Measurements from ENCODE around the gene SCGN.

Gene SCGN

GRCh38 chr6:25640446-25640845 lies 11.6 kb upstream of the SCGN start:
- no peaks in the 10 kb centered on the region for H3K9me3 ChIP-seq (ENCODE audit: insufficient read depth, low read depth, low read length)
- H3K4me1 ChIP-seq (ENCODE audit: insufficient read depth, low read length) = no peaks in the 10 kb centered on the region; the same call in 1 of the 2 replicates
- H3K27me3 ChIP-seq (ENCODE audit: insufficient read depth, low read length) = peaks cover 20% of the 10 kb centered on the region
- 87% methylated on average over 5 of the region's 5 CpGs for WGBS
- no peak overlapping the region for H3K9ac ChIP-seq (ENCODE audit: low read depth, low read length)
- H3K4me3 ChIP-seq (ENCODE audit: low read length) = no peak overlapping the region
- H3K36me3 ChIP-seq (ENCODE audit: insufficient read depth, low read length) = no peaks in the 10 kb centered on the region
- H3K27ac ChIP-seq (ENCODE audit: low read depth, low read length) = no peak overlapping the region

DNA sequence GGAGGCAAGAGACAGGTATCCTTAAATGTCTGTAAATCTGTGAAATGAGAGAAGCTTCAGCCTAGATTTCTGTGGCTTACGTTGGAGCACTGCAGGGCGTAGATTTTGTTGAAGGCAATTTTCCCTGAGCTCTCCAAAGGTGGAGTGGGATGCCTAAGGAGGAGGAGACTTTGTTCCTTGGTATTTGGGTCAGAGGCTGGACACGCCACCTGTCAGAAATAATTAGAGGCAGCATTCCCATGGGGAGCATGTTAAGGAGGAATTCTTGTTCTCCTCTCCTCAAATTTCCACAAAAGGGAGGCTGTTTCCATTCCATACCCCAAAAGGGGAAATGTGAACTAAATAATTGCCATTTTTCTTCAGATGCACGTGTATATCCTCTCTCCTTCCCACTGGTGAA lies 11.1 kb upstream of the SCGN start:
- WGBS = 89% methylated on average over 3 of the region's 4 CpGs
- no peak overlapping the region for H3K9ac ChIP-seq (ENCODE audit: low read depth, low read length)
- peaks cover 20% of the 10 kb centered on the region for H3K27me3 ChIP-seq (ENCODE audit: insufficient read depth, low read length)
- no peaks in the 10 kb centered on the region for H3K36me3 ChIP-seq (ENCODE audit: insufficient read depth, low read length)
- no peaks in the 10 kb centered on the region for H3K9me3 ChIP-seq (ENCODE audit: insufficient read depth, low read depth, low read length)
- no peak overlapping the region for H3K27ac ChIP-seq (ENCODE audit: low read depth, low read length)
- H3K4me3 ChIP-seq (ENCODE audit: low read length) = no peak overlapping the region
- H3K4me1 ChIP-seq (ENCODE audit: insufficient read depth, low read length) = no peaks in the 10 kb centered on the region; the same call in 1 of the 2 replicates

DNA sequence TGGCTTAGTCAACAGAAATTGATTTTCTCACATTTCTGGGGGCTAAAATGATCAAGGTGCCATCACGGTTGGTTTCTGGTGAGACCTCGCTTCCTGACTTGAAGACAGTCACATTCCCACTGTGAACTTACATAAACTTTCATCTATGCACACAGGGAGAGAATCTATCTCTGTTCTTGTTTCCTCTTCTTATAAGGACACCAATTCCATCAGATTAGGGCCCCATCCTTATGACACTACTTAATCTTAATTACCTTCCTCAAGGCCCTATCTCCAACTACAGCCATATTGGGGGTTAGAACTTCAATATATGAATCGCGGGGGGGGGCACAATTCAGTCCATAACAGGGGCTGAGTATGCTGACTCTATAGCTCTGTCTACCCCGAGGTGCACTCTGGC lies 10.6 kb upstream of the SCGN start:
- Histone ChIP-seq H3K9me3 (ENCODE audit: insufficient read depth, low read depth, low read length) (no peaks in the 10 kb centered on the region), H3K4me1 (ENCODE audit: insufficient read depth, low read length) (no peaks in the 10 kb centered on the region; the same call in 1 of the 2 replicates), H3K27me3 (ENCODE audit: insufficient read depth, low read length) (peaks cover 20% of the 10 kb centered on the region), H3K36me3 (ENCODE audit: insufficient read depth, low read length) (no peaks in the 10 kb centered on the region), H3K4me3 (ENCODE audit: low read length) (no peak overlapping the region), H3K9ac (ENCODE audit: low read depth, low read length) (no peak overlapping the region), H3K27ac (ENCODE audit: low read depth, low read length) (no peak overlapping the region)
- WGBS = 74% methylated on average over 5 of the region's 5 CpGs

DNA sequence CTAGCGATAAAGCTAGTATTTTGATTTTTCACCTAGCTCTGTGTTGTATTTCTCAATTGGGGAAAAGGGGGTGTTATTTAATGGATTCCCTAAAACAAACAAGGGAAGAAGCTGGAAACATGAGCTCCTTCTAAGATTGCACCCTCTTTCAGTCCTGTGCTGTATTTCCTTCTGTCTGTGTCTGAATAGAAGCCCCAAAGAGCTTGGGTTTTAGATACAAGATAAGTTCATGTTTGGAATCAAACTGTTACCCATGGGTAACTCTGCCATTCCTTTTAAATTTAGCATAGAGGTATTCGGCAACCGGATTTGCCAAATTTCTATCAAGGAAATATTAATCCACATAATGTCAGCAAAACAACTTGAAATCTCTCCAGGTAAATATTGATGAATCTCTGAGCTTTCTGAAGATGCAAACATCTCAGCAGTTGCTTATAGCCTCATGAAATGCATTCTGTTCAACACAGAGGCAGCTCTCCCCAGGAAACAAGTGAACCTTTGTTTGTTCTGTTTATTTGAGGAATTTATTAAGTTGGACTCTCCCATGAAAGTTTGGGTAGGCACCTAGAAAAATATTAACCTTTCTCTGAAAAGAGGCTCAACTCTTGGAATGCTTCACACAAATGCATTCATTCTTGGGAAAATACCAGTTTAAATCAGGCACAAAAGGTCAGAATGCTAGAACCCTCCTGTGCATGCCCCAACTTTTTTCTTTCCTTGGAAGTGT lies 9.9 kb upstream of the SCGN start:
- no peaks in the 10 kb centered on the region for H3K4me1 ChIP-seq (ENCODE audit: insufficient read depth, low read length)
- 100% methylated on average over 3 of the region's 3 CpGs for WGBS

GRCh38 chr6:25642667-25643328 lies 9.2 kb upstream of the SCGN start:
- Histone ChIP-seq H3K27ac (ENCODE audit: low read depth, low read length) (no peak overlapping the region), H3K9me3 (ENCODE audit: insufficient read depth, low read depth, low read length) (no peaks in the 10 kb centered on the region), H3K4me3 (ENCODE audit: low read length) (no peak overlapping the region), H3K9ac (ENCODE audit: low read depth, low read length) (no peak overlapping the region), H3K36me3 (ENCODE audit: insufficient read depth, low read length) (no peaks in the 10 kb centered on the region), H3K4me1 (ENCODE audit: insufficient read depth, low read length) (no peaks in the 10 kb centered on the region), H3K27me3 (ENCODE audit: insufficient read depth, low read length) (peaks cover 20% of the 10 kb centered on the region)
- 89% methylated on average over 3 of the region's 3 CpGs for WGBS

More for the DNA sequence above, 9.9 kb upstream of the SCGN start:
- no peaks in the 10 kb centered on the region for H3K36me3 ChIP-seq (ENCODE audit: insufficient read depth, low read length)
- peaks cover 20% of the 10 kb centered on the region for H3K27me3 ChIP-seq (ENCODE audit: insufficient read depth, low read length)
- no peak overlapping the region for H3K4me3 ChIP-seq (ENCODE audit: low read length)
- H3K9me3 ChIP-seq (ENCODE audit: insufficient read depth, low read depth, low read length) = no peaks in the 10 kb centered on the region
- no peak overlapping the region for H3K27ac ChIP-seq (ENCODE audit: low read depth, low read length)
- no peak overlapping the region for H3K9ac ChIP-seq (ENCODE audit: low read depth, low read length)

- Histone ChIP-seq H3K9ac (ENCODE audit: low read depth, low read length) (no peak overlapping the region), H3K9me3 (ENCODE audit: insufficient read depth, low read depth, low read length) (no peaks in the 10 kb centered on the region), H3K4me3 (ENCODE audit: low read length) (no peak overlapping the region), H3K27me3 (ENCODE audit: insufficient read depth, low read length) (peaks cover 36% of the 10 kb centered on the region), H3K36me3 (ENCODE audit: insufficient read depth, low read length) (no peaks in the 10 kb centered on the region), H3K27ac (ENCODE audit: low read depth, low read length) (no peak overlapping the region), H3K4me1 (ENCODE audit: insufficient read depth, low read length) (no peaks in the 10 kb centered on the region)
- WGBS = 70% methylated on average over 4 of the region's 4 CpGs
Observed at GRCh38 chr6:25645916-25646315, 6.1 kb upstream of the SCGN start.

DNA sequence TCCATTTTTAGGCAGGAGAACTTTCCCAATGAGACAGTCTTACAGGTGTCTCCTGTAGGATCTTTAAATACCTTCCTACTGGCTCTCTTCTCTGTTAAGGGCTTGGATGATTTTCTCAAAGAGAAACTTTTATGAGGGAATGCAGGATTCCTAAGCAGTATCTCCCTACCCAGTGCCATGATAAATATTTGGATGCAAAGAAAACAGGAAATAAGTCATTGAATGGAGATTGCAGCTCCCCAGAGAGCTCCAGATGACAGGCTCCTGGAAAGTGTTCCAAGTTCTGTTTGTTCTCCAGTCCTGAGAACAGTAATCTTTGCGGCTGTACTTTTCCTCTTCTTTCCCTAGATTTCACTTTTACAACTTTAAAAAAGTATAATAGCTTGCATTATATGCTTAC lies 2.4 kb upstream of the SCGN start:
- no peaks in the 10 kb centered on the region for H3K36me3 ChIP-seq (ENCODE audit: insufficient read depth, low read length)
- no peak overlapping the region for H3K9ac ChIP-seq (ENCODE audit: low read depth, low read length)
- 80% methylated on average over 1 of the region's 1 CpG for WGBS
- H3K9me3 ChIP-seq (ENCODE audit: insufficient read depth, low read depth, low read length) = no peaks in the 10 kb centered on the region
- H3K4me1 ChIP-seq (ENCODE audit: insufficient read depth, low read length) = no peaks in the 10 kb centered on the region
- no peak overlapping the region for H3K27ac ChIP-seq (ENCODE audit: low read depth, low read length)
- peaks cover 54% of the 10 kb centered on the region for H3K27me3 ChIP-seq (ENCODE audit: insufficient read depth, low read length)
- H3K4me3 ChIP-seq (ENCODE audit: low read length) = no peak overlapping the region

DNA sequence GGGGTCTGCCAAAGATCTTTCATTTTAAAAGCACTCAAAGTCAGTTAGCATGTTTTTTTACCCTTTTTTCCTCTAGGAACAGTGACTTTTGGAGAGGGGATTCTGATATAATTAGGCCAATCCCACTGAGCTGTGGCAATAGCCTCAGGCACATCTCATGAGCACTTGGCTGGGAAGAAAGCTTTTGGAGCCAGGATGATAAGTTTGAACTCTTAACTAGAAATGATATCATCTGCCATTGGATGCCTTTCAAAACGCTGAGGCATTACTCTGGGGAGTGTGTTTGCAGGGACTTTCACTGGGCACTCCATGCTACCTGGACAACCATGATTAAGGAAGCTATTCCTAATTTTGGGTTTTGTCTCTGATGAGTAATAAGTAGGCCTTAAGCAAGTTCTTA lies 3.7 kb downstream of the SCGN start:
- Histone ChIP-seq H3K27ac (ENCODE audit: low read depth, low read length) (no peak overlapping the region), H3K4me1 (ENCODE audit: insufficient read depth, low read length) (no peaks in the 10 kb centered on the region), H3K36me3 (ENCODE audit: insufficient read depth, low read length) (no peaks in the 10 kb centered on the region), H3K27me3 (ENCODE audit: insufficient read depth, low read length) (peaks cover 44% of the 10 kb centered on the region), H3K9ac (ENCODE audit: low read depth, low read length) (no peak overlapping the region), H3K4me3 (ENCODE audit: low read length) (no peak overlapping the region), H3K9me3 (ENCODE audit: insufficient read depth, low read depth, low read length) (no peaks in the 10 kb centered on the region)
- WGBS = 65% methylated on average over 1 of the region's 1 CpG

GRCh38 chr6:25659633-25660368 lies 7.8 kb downstream of the SCGN start:
- Histone ChIP-seq H3K4me3 (ENCODE audit: low read length) (no peak overlapping the region), H3K36me3 (ENCODE audit: insufficient read depth, low read length) (no peaks in the 10 kb centered on the region), H3K27me3 (ENCODE audit: insufficient read depth, low read length) (peaks cover 7% of the 10 kb centered on the region), H3K9me3 (ENCODE audit: insufficient read depth, low read depth, low read length) (no peaks in the 10 kb centered on the region), H3K9ac (ENCODE audit: low read depth, low read length) (no peak overlapping the region), H3K27ac (ENCODE audit: low read depth, low read length) (no peak overlapping the region), H3K4me1 (ENCODE audit: insufficient read depth, low read length) (no peaks in the 10 kb centered on the region)
- WGBS = 81% methylated on average over 2 of the region's 4 CpGs

DNA sequence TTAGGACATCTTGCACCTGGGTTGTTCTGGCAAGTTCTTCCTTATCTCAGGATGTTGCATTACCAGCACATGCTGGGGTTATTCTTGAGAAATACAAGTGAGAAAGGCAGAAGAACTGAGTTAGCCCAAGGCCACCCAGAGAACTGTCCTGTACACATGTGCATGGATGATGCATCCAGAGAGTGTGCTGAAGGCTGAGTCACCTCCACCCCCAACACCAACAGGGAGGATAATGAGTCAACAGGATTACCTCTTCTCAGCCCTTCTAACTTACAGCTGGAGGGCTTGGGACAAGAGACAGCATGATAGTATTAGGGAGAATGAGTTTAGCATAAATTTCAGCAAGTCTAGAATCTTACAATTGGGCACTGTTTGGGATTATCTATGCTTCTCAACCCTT lies 8.5 kb downstream of the SCGN start:
- no peaks in the 10 kb centered on the region for H3K9me3 ChIP-seq (ENCODE audit: insufficient read depth, low read depth, low read length)
- 0 out of 2 replicates have a peak, but pooled peaks cover under 1% of the 10 kb centered on the region for H3K27me3 ChIP-seq (ENCODE audit: insufficient read depth, low read length)

DNA sequence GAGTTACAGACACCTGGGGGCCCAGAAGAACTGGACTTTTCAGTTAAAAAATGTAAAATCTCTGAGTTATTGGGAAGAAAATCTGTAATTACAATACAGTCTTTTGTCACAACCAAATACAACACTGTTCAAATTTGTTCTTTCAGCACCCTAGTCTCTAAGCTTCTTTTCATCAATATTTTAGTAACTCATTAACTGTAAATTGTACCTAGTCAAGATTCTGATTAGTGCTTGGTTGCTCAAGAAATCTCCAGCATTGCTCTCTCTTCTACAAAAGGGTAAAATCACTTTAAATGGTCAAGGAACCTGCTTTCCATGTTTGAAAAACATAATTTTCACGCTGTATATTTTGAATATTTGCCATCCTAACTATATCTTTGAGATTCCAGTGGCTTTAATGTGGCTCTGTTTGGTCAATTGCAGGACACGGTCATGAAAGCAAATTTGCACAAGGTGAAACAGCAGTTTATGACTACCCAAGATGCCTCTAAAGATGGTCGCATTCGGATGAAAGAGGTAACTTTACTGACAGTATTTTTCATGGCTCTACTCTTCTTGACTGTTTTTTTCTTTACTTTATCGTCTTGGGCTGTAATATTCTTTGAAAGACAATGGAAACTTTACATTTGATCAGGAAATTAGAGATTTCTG lies 9.2 kb downstream of the SCGN start:
- H3K27ac ChIP-seq (ENCODE audit: low read depth, low read length) = no peak overlapping the region
- no peaks in the 10 kb centered on the region for H3K9me3 ChIP-seq (ENCODE audit: insufficient read depth, low read depth, low read length)
- WGBS = 90% methylated on average over 4 of the region's 5 CpGs
- no peak overlapping the region for H3K4me3 ChIP-seq (ENCODE audit: low read length)
- H3K9ac ChIP-seq (ENCODE audit: low read depth, low read length) = no peak overlapping the region
- H3K27me3 ChIP-seq (ENCODE audit: insufficient read depth, low read length) = no peaks in the 10 kb centered on the region
- H3K4me1 ChIP-seq (ENCODE audit: insufficient read depth, low read length) = no peaks in the 10 kb centered on the region
- H3K36me3 ChIP-seq (ENCODE audit: insufficient read depth, low read length) = no peaks in the 10 kb centered on the region

More for the DNA sequence above, 8.5 kb downstream of the SCGN start:
- no peak overlapping the region for H3K4me3 ChIP-seq (ENCODE audit: low read length)
- H3K27ac ChIP-seq (ENCODE audit: low read depth, low read length) = no peak overlapping the region
- no peak overlapping the region for H3K9ac ChIP-seq (ENCODE audit: low read depth, low read length)
- H3K36me3 ChIP-seq (ENCODE audit: insufficient read depth, low read length) = no peaks in the 10 kb centered on the region
- no peaks in the 10 kb centered on the region for H3K4me1 ChIP-seq (ENCODE audit: insufficient read depth, low read length)

Data from HUES64 (cell line).